Right renal cortex interstitium (tissue), 3 donors: ENCODE measurements around the gene MAP4. TPM values are rescaled to one million over a fixed set of nuclear protein-coding genes. Genes with fewer than 3 reads are reported as not detected.
"Not testable (repeated sequence)": the region's sequence is repeated elsewhere in the genome, so short reads cannot be mapped to it uniquely, and the experiment has no call there.

ENCODE experiments used
- DNase-seq, 3 donors: peaks; one replicate each; pipeline ENCODE4 v3.0.0-alpha.2; 2013; ENCODE audit warnings: low read depth in 3 of 3, low spot score in 2 of 3
- polyA plus RNA-seq, 3 donors: library from polyadenylated mRNA; unstranded; fragments of 120-200 nt; gene quantifications; one replicate each; pipeline ENCODE4 v1.2.1, GENCODE V29; 2013; ENCODE audit not compliant: insufficient read length in 3 of 3

Gene MAP4, protein sequence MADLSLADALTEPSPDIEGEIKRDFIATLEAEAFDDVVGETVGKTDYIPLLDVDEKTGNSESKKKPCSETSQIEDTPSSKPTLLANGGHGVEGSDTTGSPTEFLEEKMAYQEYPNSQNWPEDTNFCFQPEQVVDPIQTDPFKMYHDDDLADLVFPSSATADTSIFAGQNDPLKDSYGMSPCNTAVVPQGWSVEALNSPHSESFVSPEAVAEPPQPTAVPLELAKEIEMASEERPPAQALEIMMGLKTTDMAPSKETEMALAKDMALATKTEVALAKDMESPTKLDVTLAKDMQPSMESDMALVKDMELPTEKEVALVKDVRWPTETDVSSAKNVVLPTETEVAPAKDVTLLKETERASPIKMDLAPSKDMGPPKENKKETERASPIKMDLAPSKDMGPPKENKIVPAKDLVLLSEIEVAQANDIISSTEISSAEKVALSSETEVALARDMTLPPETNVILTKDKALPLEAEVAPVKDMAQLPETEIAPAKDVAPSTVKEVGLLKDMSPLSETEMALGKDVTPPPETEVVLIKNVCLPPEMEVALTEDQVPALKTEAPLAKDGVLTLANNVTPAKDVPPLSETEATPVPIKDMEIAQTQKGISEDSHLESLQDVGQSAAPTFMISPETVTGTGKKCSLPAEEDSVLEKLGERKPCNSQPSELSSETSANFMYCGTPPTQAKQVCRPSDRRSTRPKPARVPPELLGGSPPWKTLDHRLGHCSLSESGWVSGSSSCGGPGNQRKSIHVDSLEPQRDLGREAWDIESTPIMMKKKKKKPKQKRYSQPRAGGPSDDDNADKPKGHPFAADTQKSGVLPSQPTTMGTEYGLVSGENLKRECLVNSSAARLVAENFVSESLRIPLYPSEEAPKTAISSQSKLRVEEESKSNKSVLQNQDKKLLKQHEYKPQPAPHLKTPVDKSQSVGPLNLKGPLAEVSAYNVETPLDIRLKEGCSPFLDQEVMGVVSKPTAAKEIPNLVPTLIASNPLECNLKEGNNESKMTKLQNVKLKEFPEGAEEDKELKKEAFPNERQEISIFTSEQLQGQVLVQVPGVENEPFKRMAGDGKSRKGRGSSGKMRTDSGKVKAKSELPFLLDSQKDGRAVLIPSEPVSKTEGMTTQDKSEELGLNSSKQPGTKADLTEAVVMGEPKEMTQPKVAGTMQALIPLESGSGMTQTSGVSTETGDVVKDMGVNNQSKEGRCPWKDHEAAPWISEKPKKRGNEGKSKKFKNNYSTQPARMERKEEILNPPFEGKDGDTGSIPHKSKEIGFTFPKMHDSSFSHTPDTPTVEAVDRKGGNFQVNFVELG (N-terminal part only)
- 100 to 1,000 TPM; 176 to 187 (median 182) TPM for polyA plus RNA-seq

DNA sequence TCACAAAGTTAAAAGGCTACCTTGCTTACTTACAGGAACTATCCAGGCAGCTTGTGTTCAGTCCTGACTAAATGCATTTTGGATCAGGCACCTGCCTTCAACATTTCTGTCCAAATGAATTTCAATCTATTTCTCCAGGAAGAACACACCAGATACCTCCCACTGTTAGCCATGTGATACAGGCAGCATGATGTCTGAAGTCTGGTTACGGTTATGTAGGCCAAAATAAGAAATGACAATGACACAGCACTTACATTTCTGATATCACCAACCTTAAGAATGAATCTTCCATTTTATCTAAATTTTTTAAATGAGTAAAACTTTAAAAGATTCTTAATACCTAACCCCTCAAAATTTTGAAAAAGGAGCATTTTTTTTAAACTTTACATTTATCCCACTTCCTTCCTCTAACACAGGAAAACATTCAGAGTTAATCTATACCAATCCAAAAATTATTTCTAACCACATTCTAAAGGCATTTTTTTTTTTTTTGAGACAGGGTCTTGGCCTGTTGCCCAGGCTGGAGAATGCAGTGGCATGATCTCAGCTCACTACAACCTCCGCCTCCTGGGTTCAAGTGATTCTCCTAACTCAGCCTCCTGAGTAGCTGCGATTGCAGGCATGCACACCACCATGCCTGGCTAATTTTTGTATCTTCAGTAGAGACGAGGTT lies at the start of gene MAP4:
MAP4 (minus strand) TSS at position 116 of the 673 bp plus-strand sequence. CDS start 17,556 bp downstream, outside the sequence.
- DNase-seq: no peak

DNA sequence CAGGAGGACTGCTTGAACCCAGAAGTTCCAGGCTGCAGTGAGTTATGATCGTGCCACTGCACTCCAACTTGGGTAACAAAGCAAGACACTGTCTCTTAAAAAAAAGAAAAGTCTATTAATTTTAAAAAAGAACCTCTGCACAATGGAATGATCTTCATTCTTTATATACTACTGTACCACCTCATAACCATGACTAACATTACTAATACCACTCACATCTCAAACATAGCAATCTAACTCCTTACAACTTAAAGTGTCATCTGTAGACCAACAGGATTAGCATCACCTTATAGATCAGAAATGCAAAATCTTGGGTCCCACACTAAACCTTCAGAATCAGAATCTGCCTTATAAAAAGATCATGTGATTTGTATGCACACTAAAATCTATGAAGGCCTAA lies 48.8 kb upstream of the MAP4 start:
- DNase-seq: no peak

GRCh38 chr3:48064292-48064829 lies 48.1 kb upstream of the MAP4 start:
- DNase-seq: peak in 1 of 3 donors; percentile 10

- not testable (repeated sequence) for DNase-seq
Measured at GRCh38 chr3:48061586-48061985, 45.4 kb upstream of the MAP4 start.

DNA sequence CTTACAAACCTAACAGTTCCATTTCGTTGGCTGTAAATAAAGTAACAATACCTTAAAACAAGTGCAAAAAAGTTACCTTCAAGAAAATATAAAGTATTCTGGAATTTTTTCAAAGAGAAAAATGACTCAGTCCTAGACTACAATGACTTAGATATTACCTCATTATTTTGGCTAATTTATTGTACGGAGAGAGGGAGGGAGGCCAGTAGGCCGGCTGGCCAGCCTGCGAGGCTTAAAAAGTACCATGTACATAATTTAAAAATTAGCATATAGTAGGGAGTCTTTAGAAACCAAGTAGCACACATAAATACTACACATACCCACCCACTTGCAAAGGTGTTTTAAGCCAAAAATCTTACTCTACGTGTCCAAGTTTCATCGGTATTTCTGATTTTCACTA lies 41.9 kb upstream of the MAP4 start:
- DNase-seq: no peak

DNA sequence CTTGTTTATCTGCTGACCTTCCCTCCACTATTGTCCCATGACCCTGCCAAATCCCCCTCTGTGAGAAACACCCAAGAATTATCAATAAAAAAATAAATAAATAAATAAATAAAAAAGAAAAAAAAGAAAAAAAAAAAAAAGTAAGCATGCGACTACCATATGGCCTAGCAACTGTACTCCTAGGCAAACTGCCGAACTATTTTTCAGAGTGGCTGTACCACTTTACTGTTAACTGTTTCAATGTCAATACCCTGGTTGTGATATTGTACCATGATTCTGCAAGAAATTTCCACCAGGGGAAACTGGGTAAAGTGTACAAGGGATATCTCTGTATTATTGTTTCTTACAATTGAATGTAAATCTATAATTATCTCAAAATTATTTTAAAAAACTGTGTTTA lies 41.3 kb upstream of the MAP4 start:
- no peak for DNase-seq

DNA sequence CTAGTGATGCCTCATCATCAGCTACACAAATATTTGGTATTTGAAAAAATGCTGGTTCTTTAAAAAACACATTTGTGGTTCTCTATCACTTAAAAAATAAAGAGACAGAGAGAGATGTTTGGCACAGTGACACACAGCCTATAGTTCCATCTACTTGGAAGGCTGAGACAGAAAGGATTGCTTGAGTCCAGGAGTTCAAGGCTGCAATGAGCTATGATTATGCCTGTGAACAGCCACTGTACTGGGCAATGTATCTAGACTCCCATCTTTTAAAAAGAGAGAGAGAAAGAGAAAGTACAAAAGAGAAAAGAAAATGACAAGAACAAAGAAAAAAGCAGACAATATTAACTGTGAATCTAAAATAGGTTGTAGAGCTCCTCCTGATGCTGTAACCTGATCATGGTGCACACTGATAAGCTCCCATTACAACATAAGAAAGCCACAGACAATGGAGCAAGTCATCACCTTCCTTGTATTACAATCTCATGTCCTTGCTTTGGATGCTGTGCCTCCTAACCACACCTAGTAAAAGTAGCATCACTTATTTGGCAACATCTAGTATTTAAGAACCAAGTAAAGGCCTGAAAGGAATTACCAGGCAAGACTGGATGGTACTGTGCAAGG lies 31.7 kb upstream of the MAP4 start:
- no peak for DNase-seq

GRCh38 chr3:48042071-48042760 lies 26.0 kb upstream of the MAP4 start:
- no peak for DNase-seq

DNA sequence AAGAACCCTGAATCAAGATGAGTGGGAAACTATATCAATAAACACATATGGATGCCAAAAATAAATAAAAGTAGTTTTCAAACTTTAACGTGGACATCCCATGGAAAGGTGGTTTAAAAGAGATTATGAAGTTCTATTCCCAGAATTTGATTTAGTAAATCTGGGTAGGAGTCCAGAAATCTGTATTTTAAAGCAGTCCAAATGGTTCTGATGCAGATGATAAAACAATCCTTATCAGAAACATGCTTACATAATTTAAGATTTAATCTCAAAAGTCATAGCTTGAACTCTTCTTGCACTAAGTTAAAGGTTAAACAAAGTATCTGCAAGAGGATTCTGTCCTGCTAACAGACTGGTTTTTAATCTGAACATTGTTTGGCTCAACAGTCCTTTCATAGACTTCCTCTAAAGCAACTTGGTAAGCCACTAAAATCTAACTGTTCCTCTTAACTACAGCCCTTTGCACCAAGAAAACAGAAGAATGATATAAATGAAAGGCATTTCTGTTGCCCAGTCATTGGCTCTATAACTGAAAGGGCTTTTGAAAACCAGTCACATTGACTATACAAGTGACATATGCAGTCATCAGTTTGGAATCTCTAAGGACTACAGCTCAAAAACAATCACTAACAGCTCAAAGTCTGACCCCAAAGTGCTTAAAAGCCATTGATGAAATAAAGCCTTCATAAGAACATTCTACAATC lies 23.4 kb upstream of the MAP4 start:
- no peak for DNase-seq

DNA sequence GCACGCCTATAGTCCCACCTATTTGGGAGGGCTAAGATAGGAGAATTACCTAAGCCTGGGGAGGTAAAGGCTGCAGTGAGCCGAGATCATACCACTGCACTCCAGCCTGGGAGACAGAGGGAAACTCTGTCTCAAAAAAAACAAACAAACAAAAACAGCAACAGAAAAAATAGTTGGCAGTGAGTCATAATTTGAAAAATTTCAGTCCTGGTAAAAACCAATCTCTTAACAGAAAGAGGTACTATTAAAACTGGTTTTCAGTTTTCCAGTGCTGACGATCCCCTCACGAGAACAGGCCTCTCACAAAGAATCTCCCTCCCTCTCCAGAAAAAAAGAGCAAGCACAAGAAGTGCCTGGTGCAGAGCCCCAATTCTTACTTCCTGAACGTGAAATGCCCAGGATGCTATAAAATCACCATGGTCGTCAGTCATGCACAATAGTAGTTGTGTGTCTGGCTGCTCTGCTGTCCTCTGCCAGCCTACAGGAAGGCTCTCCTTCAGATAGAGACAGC lies 22.8 kb upstream of the MAP4 start:
- DNase-seq: no peak

DNA sequence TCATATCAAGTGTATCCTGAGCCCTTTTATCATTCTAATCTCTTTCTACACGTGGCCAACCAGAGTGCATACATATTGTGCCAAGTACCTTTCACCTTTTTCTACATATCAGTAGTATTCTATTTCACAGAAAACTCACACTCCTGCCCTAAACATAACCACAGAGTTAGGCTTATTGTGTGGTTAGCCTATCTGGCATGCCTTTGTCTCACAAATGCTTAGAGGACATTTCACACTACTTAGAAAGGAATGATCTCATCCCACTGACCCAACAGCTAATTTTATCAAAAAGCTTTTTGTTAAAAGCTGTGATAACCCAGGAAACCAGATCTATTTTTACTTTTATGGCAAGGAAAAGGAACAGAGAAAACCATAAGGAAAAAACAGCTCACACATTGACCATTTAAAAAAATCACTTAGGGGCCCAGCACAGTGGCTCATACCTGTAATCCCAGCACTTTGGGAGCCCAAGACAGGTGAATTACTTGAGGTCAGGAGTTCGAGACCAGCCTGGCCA lies 17.8 kb upstream of the MAP4 start:
- no peak for DNase-seq

GRCh38 chr3:48030188-48030587 lies 14.0 kb upstream of the MAP4 start:
- no peak for DNase-seq

GRCh38 chr3:48026951-48027908 lies 11.0 kb upstream of the MAP4 start:
- DNase-seq: no peak

DNA sequence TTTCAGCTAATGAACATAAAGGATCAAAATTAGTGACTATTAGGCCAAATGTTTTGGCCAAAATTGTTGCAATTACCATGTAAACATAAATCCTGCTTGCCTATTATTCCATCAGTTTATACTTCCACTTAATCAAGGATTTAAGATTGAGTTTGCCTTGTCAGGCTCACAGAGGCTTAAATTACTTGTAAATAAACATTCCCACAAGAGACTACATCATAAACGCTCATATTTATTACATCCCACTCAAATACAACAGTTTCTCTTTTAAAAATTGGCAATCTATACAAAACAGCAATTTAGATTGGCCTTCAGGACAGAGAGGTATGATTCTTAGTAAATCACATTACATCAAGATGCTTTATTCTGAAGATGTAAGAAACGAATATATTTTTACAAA lies 9.9 kb upstream of the MAP4 start:
- no peak for DNase-seq

DNA sequence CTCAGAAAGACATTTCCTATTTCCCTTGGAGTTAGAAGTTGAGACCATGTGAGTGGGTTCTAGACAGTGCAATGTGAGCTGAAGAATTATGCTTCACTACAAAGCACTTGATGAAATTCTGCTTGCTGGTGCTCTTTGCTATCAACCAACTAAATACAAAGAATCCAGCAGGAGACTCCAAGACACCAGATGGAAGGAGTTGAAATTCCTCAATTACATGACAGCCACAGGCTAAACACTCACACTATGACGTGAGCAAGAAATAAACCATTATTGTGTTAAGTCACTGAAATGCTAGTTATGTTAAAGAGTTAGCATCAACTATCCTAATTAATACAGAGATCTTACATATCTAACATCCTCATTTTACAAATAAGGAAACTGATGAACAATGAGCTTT lies 8.2 kb upstream of the MAP4 start:
- no peak for DNase-seq

GRCh38 chr3:48023377-48023776 lies 7.2 kb upstream of the MAP4 start:
- DNase-seq: no peak

GRCh38 chr3:48022178-48022577 lies 6.0 kb upstream of the MAP4 start:
- no peak for DNase-seq
